HepG2 (cell line): ENCODE results near the gene BCAS3. TPM values are rescaled to one million over a fixed set of nuclear protein-coding genes. Genes with fewer than 3 reads are reported as not detected.

ENCODE experiments used
- ARNT ChIP-seq: fragments of 450-650 bp; IDR thresholded peaks from 2 replicates; pipeline ENCODE4 v1.6.1; 2017
- CBX1 ChIP-seq: IDR thresholded peaks from one replicate; pipeline ENCODE4 v1.6.1; 2016; ENCODE audit warnings: antibody characterized with exemption, low read depth
- DNMT3B ChIP-seq: conservative IDR thresholded peaks from 2 replicates; pipeline ENCODE4 v1.6.1; 2016; ENCODE audit warnings: missing biosample characterization, control low read depth
- FOXK2 ChIP-seq: fragments of 450-650 bp; IDR thresholded peaks from 2 replicates; pipeline ENCODE4 v1.6.1; 2016
- FOXM1 ChIP-seq: sonication (generic); formaldehyde crosslinking; IDR thresholded peaks from 2 replicates; pipeline ENCODE4 v1.5.0; 2020; ENCODE audit warnings: missing genetic modification reagents
- HNF4A ChIP-seq: sonication (generic); formaldehyde crosslinking; IDR thresholded peaks from 2 replicates; pipeline ENCODE4 v1.4.0; 2020; ENCODE audit warnings: missing genetic modification reagents
- KLF15 ChIP-seq: sonication (generic); formaldehyde crosslinking; IDR thresholded peaks from 2 replicates; pipeline ENCODE4 v1.8.1; 2023; ENCODE audit warnings: borderline replicate concordance, mild to moderate bottlenecking, inconsistent platforms, missing genetic modification reagents, mixed read lengths
- MAFK ChIP-seq, 2 experiments: IDR thresholded peaks in 1 of 2; conservative IDR thresholded peaks in 1 of 2; 2 replicates each; pipeline ENCODE4 v1.6.1; 2011; ENCODE audit warnings: improper control_type of control experiment in 2 of 2, low read length in 2 of 2
- MEIS1 ChIP-seq: sonication (generic); formaldehyde crosslinking; IDR thresholded peaks from 2 replicates; pipeline ENCODE4 v1.9.0; 2021; ENCODE audit warnings: mild to moderate bottlenecking, missing genetic modification reagents, moderate library complexity, borderline replicate concordance
- MTF2 ChIP-seq: sonication (generic); formaldehyde crosslinking; IDR thresholded peaks from 2 replicates; pipeline ENCODE4 v1.5.0; 2020; ENCODE audit warnings: missing genetic modification reagents, borderline replicate concordance
- MXI1 ChIP-seq: IDR thresholded peaks from 3 replicates; pipeline ENCODE4 v1.6.1; 2012; ENCODE audit warnings: low read depth, low read length, inconsistent platforms, borderline replicate concordance
- NKX3-1 ChIP-seq: sonication (generic); formaldehyde crosslinking; IDR thresholded peaks from 2 replicates; pipeline ENCODE4 v1.5.0; 2020; ENCODE audit warnings: missing genetic modification reagents
- RBM39 ChIP-seq: fragments of 200-400 bp; formaldehyde crosslinking; IDR thresholded peaks from one replicate; pipeline ENCODE4 v1.6.1; 2018; ENCODE audit warnings: antibody characterized with exemption, mild to moderate bottlenecking, low read depth, low read length; ENCODE audit not compliant: poor library complexity, severe bottlenecking
- RXRB ChIP-seq: IDR thresholded peaks from 2 replicates; pipeline ENCODE4 v1.6.1; 2016; ENCODE audit warnings: borderline replicate concordance, missing genetic modification reagents, missing compliant biosample characterization
- SAP130 ChIP-seq: IDR thresholded peaks from 2 replicates; pipeline ENCODE4 v1.6.1; 2016; ENCODE audit warnings: low read depth
- SIN3A ChIP-seq: IDR thresholded peaks from 2 replicates; pipeline ENCODE4 v1.6.1; 2011; ENCODE audit warnings: low read depth, mild to moderate bottlenecking, control low read depth, low read length, borderline replicate concordance
- YEATS2 ChIP-seq: sonication (generic); formaldehyde crosslinking; IDR thresholded peaks from 2 replicates; pipeline ENCODE4 v1.4.0; 2020; ENCODE audit warnings: missing genetic modification reagents, borderline replicate concordance
- ZFP41 ChIP-seq: sonication (generic); formaldehyde crosslinking; IDR thresholded peaks from 2 replicates; pipeline ENCODE4 v1.4.0; 2020; ENCODE audit warnings: mild to moderate bottlenecking, missing genetic modification reagents, borderline replicate concordance
- ZFX ChIP-seq: sonication (generic); formaldehyde crosslinking; IDR thresholded peaks from 2 replicates; pipeline ENCODE4 v1.4.0; 2020; ENCODE audit warnings: mild to moderate bottlenecking, low read depth, missing genetic modification reagents, moderate library complexity
- ZNF564 ChIP-seq: sonication (generic); formaldehyde crosslinking; IDR thresholded peaks from 2 replicates; pipeline ENCODE4 v1.8.1; 2023; ENCODE audit warnings: mild to moderate bottlenecking, missing genetic modification reagents
- ZNF616 ChIP-seq: sonication (generic); formaldehyde crosslinking; IDR thresholded peaks from 2 replicates; pipeline ENCODE4 v1.5.0; 2020; ENCODE audit warnings: low read depth, mild to moderate bottlenecking, missing genetic modification reagents
- ZNF839 ChIP-seq: sonication (generic); formaldehyde crosslinking; IDR thresholded peaks from 2 replicates; pipeline ENCODE4 v1.4.0; 2020; ENCODE audit warnings: missing genetic modification reagents, mild to moderate bottlenecking, borderline replicate concordance
- ZNF878 ChIP-seq: sonication (generic); formaldehyde crosslinking; IDR thresholded peaks from 2 replicates; pipeline ENCODE4 v1.8.1; 2023; ENCODE audit warnings: mild to moderate bottlenecking, missing genetic modification reagents, moderate library complexity
- polyA plus RNA-seq, 8 experiments: library from polyadenylated mRNA; depleted of rRNA in 3 of 8; stranded (reverse) in 7 of 8; unstranded in 1 of 8; fragments of >200 nt; fragmentation: Illumina TruSeq in 4 of 8; extraction: Trizol in 4 of 8; gene quantifications; 2 replicates each; pipeline versions ENCODE4 v1.2.1 to v1.2.3, GENCODE V29; 2011 to 2016; ENCODE audit warnings: low read depth in 4 of 8, missing spikeins in 1 of 8, mixed read lengths in 1 of 8; ENCODE audit not compliant: insufficient read depth in 1 of 8
- total RNA-seq, 5 experiments: library from RNA; depleted of rRNA; stranded (reverse); fragments of >200 nt; fragmentation: Illumina TruSeq; extraction: Trizol; gene quantifications; 2 replicates each; pipeline ENCODE4 v1.2.3, GENCODE V29; 2016; ENCODE audit warnings: low read depth in 1 of 5
- TF ChIP-seq, protein P1 (sequence below): sonication (generic); formaldehyde crosslinking; IDR thresholded peaks from 2 replicates; pipeline ENCODE4 v1.4.0; 2020; ENCODE audit warnings: missing genetic modification reagents, borderline replicate concordance
- TF ChIP-seq, protein P2 (sequence below): sonication (generic); formaldehyde crosslinking; IDR thresholded peaks from 2 replicates; pipeline ENCODE4 v1.5.0; 2020; ENCODE audit warnings: missing genetic modification reagents, mild to moderate bottlenecking, borderline replicate concordance
- TF ChIP-seq, protein P3 (sequence below): sonication (generic); formaldehyde crosslinking; IDR thresholded peaks from 2 replicates; pipeline ENCODE4 v1.5.1; 2020; ENCODE audit warnings: mild to moderate bottlenecking, missing genetic modification reagents, borderline replicate concordance

Gene BCAS3
- total and polyA plus RNA-seq, 2 of the 13 experiments (the other 11 are each of a cell fraction or from before 2014, with no cell fraction given), result 10.7 to 11.2 TPM

DNA sequence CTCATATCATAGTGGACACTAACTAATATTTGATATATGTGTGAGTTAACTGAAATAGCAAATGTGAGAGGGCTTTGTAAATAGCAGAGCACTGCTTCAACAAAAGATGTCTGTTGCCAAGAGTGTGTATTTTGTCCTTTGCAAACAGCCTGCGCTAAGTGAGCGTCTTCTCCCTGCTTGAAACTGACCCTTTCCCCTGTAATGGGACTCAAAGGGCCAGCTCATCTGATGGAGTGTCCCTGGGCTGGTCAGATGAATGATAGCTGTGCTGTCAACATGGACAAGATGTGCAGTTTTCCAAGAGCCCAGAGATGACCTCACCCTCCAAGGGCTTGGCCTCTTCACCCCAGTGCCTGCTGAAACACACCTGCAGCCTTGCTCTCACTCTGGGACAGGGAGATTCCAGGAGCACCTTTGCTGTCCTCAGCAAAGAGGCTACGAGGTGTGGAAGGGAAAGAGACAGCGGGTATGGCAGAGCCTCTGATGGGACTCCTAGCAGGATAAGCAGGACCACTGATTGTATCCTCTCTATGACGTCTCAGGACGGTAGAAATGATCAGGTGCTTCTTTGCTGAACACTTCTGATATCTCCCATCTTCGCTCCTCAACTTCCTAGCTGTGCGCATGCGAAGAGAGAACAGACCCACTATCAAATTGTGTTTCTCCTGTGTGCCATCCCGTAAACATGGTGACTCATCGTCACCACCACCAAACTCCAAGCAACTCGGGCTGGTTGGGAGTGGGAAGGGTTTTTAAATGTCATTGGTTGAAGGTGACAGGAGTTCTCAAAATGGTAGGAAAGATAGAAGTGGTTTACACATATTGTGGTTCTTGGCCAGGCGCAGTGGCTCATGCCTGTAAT is 686.2 kb downstream of the BCAS3 start (continued):
- TF ChIP-seq HNF4A, result peak; percentile 86
- TF ChIP-seq MXI1, result no peak; the same call in 2 of the 3 replicates
- TF ChIP-seq ZNF878 (CRISPR knock-in tag), result peak; percentile 39; the same call in 1 of the 2 replicates
- TF ChIP-seq, protein P1, sequence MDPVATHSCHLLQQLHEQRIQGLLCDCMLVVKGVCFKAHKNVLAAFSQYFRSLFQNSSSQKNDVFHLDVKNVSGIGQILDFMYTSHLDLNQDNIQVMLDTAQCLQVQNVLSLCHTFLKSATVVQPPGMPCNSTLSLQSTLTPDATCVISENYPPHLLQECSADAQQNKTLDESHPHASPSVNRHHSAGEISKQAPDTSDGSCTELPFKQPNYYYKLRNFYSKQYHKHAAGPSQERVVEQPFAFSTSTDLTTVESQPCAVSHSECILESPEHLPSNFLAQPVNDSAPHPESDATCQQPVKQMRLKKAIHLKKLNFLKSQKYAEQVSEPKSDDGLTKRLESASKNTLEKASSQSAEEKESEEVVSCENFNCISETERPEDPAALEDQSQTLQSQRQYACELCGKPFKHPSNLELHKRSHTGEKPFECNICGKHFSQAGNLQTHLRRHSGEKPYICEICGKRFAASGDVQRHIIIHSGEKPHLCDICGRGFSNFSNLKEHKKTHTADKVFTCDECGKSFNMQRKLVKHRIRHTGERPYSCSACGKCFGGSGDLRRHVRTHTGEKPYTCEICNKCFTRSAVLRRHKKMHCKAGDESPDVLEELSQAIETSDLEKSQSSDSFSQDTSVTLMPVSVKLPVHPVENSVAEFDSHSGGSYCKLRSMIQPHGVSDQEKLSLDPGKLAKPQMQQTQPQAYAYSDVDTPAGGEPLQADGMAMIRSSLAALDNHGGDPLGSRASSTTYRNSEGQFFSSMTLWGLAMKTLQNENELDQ (CRISPR knock-in tag), result no peak
- no peak for TF ChIP-seq SIN3A
- TF ChIP-seq, protein P2, sequence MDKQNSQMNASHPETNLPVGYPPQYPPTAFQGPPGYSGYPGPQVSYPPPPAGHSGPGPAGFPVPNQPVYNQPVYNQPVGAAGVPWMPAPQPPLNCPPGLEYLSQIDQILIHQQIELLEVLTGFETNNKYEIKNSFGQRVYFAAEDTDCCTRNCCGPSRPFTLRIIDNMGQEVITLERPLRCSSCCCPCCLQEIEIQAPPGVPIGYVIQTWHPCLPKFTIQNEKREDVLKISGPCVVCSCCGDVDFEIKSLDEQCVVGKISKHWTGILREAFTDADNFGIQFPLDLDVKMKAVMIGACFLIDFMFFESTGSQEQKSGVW (CRISPR knock-in tag), result no peak
- 0 out of 2 replicates have a peak, but pooled peaks have one; percentile 23 for TF ChIP-seq ZFX (CRISPR knock-in tag)
- TF ChIP-seq YEATS2 (CRISPR knock-in tag), result peak; percentile 61; the same call in 1 of the 2 replicates
- 0 out of 2 replicates have a peak, but pooled peaks have one; percentile 27 for TF ChIP-seq NKX3-1 (CRISPR knock-in tag)
- no peak for TF ChIP-seq ZFP41 (CRISPR knock-in tag)
- TF ChIP-seq ZNF839 (CRISPR knock-in tag), result peak; percentile 85; the same call in 1 of the 2 replicates
- TF ChIP-seq FOXK2, result peak; percentile 77; the same call in 1 of the 2 replicates
- no peak for TF ChIP-seq FOXM1 (CRISPR knock-in tag)
- TF ChIP-seq, protein P3, sequence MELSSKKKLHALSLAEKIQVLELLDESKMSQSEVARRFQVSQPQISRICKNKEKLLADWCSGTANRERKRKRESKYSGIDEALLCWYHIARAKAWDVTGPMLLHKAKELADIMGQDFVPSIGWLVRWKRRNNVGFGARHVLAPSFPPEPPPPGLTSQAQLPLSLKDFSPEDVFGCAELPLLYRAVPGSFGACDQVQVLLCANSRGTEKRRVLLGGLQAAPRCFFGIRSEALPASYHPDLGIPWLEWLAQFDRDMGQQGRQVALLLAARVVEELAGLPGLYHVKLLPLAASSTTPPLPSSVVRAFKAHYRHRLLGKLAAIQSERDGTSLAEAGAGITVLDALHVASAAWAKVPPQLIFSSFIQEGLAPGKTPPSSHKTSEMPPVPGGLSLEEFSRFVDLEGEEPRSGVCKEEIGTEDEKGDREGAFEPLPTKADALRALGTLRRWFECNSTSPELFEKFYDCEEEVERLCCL (CRISPR knock-in tag), result no peak
- TF ChIP-seq KLF15 (CRISPR knock-in tag), result no peak
- peak; percentile 81 for TF ChIP-seq SAP130 (CRISPR knock-in tag)
- TF ChIP-seq ZNF564 (CRISPR knock-in tag), result peak; percentile 61; the same call in 1 of the 2 replicates
- no peak for TF ChIP-seq MTF2
- TF ChIP-seq MAFK (conservative IDR thresholded peaks at IDR 0.05 in 1 of 2, IDR thresholded peaks at IDR 0.05 in 1 of 2; ENCODE audit: low read length in 2 of 2), result no peak
- peak; percentile 84 for TF ChIP-seq RXRB (CRISPR knock-in tag)
- no peak for TF ChIP-seq ZNF616 (CRISPR knock-in tag)
- no peak for TF ChIP-seq ARNT
- TF ChIP-seq DNMT3B, result 0 out of 2 replicates have a peak, but pooled peaks have one; percentile 82
- TF ChIP-seq MEIS1 (CRISPR knock-in tag), result peak; percentile 83; the same call in 1 of the 2 replicates
- TF ChIP-seq RBM39, result no peak
- no peak for TF ChIP-seq CBX1
